ENCODE data around the gene FKBP5.

Gene FKBP5

GRCh38 chr6:35722121-35722761 is 33.5 kb upstream of the FKBP5 start:
- no peak overlapping the region for H3K4me3 ChIP-seq (ENCODE audit: low read length)
- H2AFZ ChIP-seq (ENCODE audit: low read length): no peak overlapping the region
- no peaks in the 10 kb centered on the region for H3K27me3 ChIP-seq (replicated peaks; ENCODE audit: insufficient read depth, low read length)
- H3K9me3 ChIP-seq (replicated peaks; ENCODE audit: insufficient read depth, low read length): no peaks in the 10 kb centered on the region
- no peaks in the 10 kb centered on the region for H3K36me3 ChIP-seq (replicated peaks; ENCODE audit: insufficient read depth, low read length)
- TF ChIP-seq EZH2phosphoT487 (IDR thresholded peaks at IDR 0.05; ENCODE audit: low read length) (no peak), EZH2 (optimal IDR thresholded peaks at IDR 0.05; ENCODE audit: low read depth, low read length) (no peak)
- TF ChIP-seq, protein P1, sequence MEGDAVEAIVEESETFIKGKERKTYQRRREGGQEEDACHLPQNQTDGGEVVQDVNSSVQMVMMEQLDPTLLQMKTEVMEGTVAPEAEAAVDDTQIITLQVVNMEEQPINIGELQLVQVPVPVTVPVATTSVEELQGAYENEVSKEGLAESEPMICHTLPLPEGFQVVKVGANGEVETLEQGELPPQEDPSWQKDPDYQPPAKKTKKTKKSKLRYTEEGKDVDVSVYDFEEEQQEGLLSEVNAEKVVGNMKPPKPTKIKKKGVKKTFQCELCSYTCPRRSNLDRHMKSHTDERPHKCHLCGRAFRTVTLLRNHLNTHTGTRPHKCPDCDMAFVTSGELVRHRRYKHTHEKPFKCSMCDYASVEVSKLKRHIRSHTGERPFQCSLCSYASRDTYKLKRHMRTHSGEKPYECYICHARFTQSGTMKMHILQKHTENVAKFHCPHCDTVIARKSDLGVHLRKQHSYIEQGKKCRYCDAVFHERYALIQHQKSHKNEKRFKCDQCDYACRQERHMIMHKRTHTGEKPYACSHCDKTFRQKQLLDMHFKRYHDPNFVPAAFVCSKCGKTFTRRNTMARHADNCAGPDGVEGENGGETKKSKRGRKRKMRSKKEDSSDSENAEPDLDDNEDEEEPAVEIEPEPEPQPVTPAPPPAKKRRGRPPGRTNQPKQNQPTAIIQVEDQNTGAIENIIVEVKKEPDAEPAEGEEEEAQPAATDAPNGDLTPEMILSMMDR (IDR thresholded peaks at IDR 0.05; ENCODE audit: low read length): no peak
- H3K4me1 ChIP-seq (ENCODE audit: low read length): peaks cover 22% of the 10 kb centered on the region
- no peaks in the 10 kb centered on the region for H3K79me2 ChIP-seq (ENCODE audit: low read length)
- H3K9ac ChIP-seq (ENCODE audit: low read length): no peak overlapping the region
- no peaks in the 10 kb centered on the region for H3K9me2 ChIP-seq (replicated peaks; ENCODE audit: insufficient read depth, low read length)
- H4K20me1 ChIP-seq (ENCODE audit: insufficient read depth, low read length): no peaks in the 10 kb centered on the region
- no peak overlapping the region for H3K4me2 ChIP-seq (ENCODE audit: low read depth, low read length)
- H3K27ac ChIP-seq (ENCODE audit: low read length): no peak overlapping the region
- no peaks in the 10 kb centered on the region for H3F3A ChIP-seq (ENCODE audit: insufficient read depth, low read length)
- DNase-seq: no peak

- no peak overlapping the region for H2AFZ ChIP-seq (ENCODE audit: low read length)
- no peaks in the 10 kb centered on the region for H3K9me3 ChIP-seq (replicated peaks; ENCODE audit: insufficient read depth, low read length)
- no peaks in the 10 kb centered on the region for H3K79me2 ChIP-seq (ENCODE audit: low read length)
- no peaks in the 10 kb centered on the region for H3K27me3 ChIP-seq (replicated peaks; ENCODE audit: insufficient read depth, low read length)
- H3K9ac ChIP-seq (ENCODE audit: low read length): no peak overlapping the region
- no peaks in the 10 kb centered on the region for H3F3A ChIP-seq (ENCODE audit: insufficient read depth, low read length)
- TF ChIP-seq, protein P1 (IDR thresholded peaks at IDR 0.05; ENCODE audit: low read length): no peak
- TF ChIP-seq EZH2phosphoT487 (IDR thresholded peaks at IDR 0.05; ENCODE audit: low read length): no peak
- TF ChIP-seq EZH2 (optimal IDR thresholded peaks at IDR 0.05; ENCODE audit: low read depth, low read length): no peak
- H3K4me3 ChIP-seq (ENCODE audit: low read length): no peak overlapping the region
- no peak for DNase-seq
- no peaks in the 10 kb centered on the region for H3K9me2 ChIP-seq (replicated peaks; ENCODE audit: insufficient read depth, low read length)
- no peak overlapping the region for H3K4me2 ChIP-seq (ENCODE audit: low read depth, low read length)
- peaks cover 17% of the 10 kb centered on the region for H3K4me1 ChIP-seq (ENCODE audit: low read length)
- H4K20me1 ChIP-seq (ENCODE audit: insufficient read depth, low read length): no peaks in the 10 kb centered on the region
- no peaks in the 10 kb centered on the region for H3K36me3 ChIP-seq (replicated peaks; ENCODE audit: insufficient read depth, low read length)
- no peak overlapping the region for H3K27ac ChIP-seq (ENCODE audit: low read length)
Observed at GRCh38 chr6:35719830-35720733, 31.4 kb upstream of the FKBP5 start.

- H3K4me3 ChIP-seq (ENCODE audit: low read length): no peak overlapping the region
- TF ChIP-seq EZH2 (optimal IDR thresholded peaks at IDR 0.05; ENCODE audit: low read depth, low read length) (no peak), EZH2phosphoT487 (IDR thresholded peaks at IDR 0.05; ENCODE audit: low read length) (no peak)
- TF ChIP-seq, protein P1 (IDR thresholded peaks at IDR 0.05; ENCODE audit: low read length): no peak
- H3F3A ChIP-seq (ENCODE audit: insufficient read depth, low read length): no peaks in the 10 kb centered on the region
- no peak overlapping the region for H3K9ac ChIP-seq (ENCODE audit: low read length)
- H3K27me3 ChIP-seq (replicated peaks; ENCODE audit: insufficient read depth, low read length): no peaks in the 10 kb centered on the region
- no peaks in the 10 kb centered on the region for H3K36me3 ChIP-seq (replicated peaks; ENCODE audit: insufficient read depth, low read length)
- H4K20me1 ChIP-seq (ENCODE audit: insufficient read depth, low read length): no peaks in the 10 kb centered on the region
- no peak overlapping the region for H3K27ac ChIP-seq (ENCODE audit: low read length)
- DNase-seq: no peak
- H3K79me2 ChIP-seq (ENCODE audit: low read length): no peaks in the 10 kb centered on the region
- no peak overlapping the region for H2AFZ ChIP-seq (ENCODE audit: low read length)
- no peaks in the 10 kb centered on the region for H3K9me2 ChIP-seq (replicated peaks; ENCODE audit: insufficient read depth, low read length)
- no peaks in the 10 kb centered on the region for H3K9me3 ChIP-seq (replicated peaks; ENCODE audit: insufficient read depth, low read length)
- H3K4me1 ChIP-seq (ENCODE audit: low read length): peaks cover 17% of the 10 kb centered on the region
- no peak overlapping the region for H3K4me2 ChIP-seq (ENCODE audit: low read depth, low read length)
Observed at GRCh38 chr6:35719404-35719829, 30.7 kb upstream of the FKBP5 start.

Measured in MM.1S (cell line).